Stimulated activated CD4-positive, alpha-beta T cell treated with anti-CD3 and anti-CD28 coated beads, Interleukin-15, amount 100 ng/mL, for 1 hour (primary cell): ENCODE data around the gene HSFX4.
"Not testable (repeated sequence)": the region's sequence is repeated elsewhere in the genome, so short reads cannot be mapped to it uniquely, and the experiment has no call there.

ENCODE experiments used
- DNase-seq, 2 donors: peaks; one replicate each; pipeline ENCODE4 v3.0.0-alpha.2; 2020; ENCODE audit warnings: low read depth in 1 of 2, low spot score in 1 of 2

Gene HSFX4

DNA sequence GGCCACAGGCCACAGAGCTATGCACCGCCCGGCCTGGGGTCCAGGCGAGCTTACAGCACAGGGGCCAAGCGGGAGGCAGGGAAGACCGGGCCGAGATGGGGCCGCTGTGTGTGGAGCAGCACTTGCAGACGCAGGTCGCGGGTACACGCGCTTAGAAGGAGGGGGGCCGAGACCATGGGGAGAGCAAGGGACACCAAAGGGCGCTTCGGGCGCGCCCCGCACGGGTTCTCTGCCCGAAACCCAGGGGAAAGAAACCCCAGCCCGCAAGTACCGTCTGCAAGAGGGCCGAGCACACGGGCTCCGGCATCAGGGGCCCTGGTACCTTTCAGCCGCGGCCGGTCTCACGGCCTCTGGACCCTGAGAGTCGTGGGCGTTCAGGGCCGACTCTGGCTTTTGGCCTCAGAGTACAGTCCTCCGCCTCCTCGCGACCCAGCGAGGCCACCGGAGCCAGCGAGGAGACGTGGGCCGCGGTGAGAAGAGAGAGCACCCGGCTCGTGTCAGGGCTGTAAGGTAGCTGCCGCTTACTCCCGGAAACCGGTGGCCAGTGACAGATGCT is 8.6 kb downstream of the HSFX4 start:
- peak in 1 of 2 donors; percentile 7 for DNase-seq

DNA sequence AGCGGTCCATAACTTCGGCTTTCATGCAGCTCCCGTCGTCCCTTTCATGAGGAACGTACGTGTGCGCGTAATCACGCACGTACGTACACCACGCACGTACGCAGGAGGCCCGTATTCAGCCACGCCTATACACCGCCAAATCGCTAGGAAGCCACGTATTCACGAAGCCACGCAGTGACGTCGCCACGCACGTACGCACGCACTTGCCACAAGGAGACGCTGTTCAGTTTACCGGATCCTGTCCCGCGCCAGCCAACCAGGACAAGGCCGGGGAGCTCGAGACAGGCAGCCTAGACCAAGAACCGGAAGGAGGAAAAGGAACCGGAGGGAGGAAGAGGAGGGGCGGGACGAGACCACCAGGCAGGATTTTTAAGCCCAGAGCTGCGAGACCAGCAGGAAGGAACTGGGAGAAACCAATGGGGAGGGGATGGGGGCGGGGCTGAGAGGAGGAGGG is 9.1 kb downstream of the HSFX4 start, which contains the start of gene EOLA2:
TSS of gene EOLA2 (minus strand) at position 65 of the 454 bp plus-strand sequence. CDS start 4,617 bp downstream, outside the sequence.
- DNase-seq: peak; percentile 78 to 80

DNA sequence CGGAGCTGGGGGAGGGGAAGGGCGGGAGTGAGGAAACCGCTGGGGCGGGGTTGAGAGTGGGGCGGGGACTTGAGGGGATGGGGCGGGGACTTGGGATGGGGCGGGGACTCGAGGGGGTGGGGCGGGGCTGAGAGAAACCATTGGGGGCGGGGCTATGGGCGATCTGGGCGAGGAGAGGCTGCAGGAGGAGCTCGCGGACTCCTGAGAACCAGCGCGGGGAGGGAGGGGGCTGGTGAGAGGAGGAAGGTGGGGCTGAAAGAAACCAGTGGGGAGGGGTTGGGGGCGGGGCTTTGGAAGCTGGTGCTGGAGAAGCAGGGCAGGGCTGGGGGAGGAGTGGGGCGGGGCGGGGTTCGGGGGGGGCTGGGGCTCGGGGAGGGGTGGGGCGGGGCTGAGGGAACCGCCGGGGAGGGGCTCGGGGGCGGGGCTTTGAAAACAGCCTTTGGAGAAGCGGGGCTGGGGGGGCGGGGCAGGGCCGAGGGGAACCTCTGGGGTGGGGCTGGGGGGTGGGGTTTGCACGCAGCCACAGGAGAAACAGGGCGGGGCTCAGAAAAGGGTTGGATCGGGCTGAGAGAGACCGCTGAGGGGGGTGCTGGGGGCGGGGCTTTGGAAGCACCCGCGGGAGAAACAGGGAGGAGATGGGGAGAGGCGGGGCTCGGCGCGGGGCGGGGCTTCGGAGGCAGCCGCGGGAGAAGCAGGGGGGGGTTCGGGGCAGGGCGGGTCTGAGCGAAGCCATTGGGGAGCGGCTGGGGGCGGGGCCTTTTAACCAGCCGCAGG is 9.7 kb downstream of the HSFX4 start:
- peak; percentile 77 to 78 for DNase-seq

DNA sequence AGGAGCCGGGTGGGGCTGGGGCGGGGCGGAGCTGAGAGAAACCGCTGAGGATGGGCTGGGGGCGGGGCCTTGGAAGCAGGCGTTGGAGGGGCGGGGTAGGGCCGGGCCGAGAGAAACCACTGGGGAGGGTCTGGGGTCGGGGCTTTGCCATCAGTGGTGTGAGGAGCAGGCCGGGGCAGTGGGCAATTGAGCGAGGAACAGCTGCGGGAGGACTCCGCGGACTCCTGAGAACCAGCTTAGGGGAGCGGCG is 10.2 kb downstream of the HSFX4 start:
- no peak for DNase-seq

DNA sequence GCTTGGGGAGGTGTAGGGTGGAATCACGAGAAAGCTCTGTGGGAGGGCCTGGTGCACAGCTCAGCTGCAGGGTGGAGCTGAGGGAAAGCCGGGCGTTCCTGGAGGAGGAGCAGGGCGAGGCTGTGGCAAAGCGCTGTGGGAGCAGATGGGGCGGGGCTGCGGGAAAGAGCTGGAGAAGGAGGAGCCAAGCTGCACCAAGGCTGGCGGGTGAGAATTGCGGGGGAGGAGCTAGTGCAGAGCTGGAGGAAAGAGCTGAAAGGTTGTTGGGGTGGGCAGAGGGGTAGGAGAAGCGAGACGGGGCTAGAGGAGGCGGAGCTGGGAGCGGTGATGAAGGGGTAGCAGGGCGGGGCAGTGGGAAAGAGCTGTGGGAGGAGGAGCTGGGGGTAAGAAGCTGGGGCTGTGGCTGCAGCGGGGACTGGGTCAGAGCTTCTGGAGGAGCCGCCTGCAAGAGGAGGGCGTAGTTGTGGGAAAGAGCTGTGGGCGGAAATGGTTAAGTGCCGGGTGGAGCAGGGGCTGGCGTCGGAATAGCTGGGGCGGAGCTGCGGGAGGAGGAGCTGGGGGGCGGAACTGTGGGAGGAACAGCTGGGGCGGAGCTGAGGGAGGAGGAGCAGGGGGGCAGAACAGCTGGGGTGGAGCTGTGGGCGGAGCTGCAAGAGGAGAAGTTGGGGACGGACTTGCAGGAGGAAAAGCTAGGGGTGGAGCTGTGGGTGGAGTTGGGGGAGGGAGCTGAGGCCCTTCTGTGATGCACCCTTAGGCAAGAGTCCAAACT is 10.7 kb downstream of the HSFX4 start:
- DNase-seq: peak; percentile 75

DNA sequence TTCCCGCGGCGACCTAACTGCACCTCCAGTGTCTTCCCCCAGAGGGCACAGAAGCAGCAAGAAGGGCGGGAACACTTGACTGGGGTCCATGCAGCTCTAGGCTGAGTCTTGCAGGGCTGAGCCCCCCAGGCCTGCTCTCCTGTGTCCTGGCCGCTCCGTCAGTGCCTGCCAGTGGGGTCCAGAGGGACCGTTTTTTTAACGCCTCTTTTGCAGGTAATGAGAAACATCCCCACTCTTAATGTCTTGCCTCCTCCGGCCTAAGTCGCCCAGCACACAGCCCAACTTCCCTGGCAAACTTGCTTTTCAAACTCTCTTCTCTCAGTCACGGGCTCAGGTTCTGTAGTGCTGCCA is 11.3 kb downstream of the HSFX4 start:
- not testable (repeated sequence) for DNase-seq

DNA sequence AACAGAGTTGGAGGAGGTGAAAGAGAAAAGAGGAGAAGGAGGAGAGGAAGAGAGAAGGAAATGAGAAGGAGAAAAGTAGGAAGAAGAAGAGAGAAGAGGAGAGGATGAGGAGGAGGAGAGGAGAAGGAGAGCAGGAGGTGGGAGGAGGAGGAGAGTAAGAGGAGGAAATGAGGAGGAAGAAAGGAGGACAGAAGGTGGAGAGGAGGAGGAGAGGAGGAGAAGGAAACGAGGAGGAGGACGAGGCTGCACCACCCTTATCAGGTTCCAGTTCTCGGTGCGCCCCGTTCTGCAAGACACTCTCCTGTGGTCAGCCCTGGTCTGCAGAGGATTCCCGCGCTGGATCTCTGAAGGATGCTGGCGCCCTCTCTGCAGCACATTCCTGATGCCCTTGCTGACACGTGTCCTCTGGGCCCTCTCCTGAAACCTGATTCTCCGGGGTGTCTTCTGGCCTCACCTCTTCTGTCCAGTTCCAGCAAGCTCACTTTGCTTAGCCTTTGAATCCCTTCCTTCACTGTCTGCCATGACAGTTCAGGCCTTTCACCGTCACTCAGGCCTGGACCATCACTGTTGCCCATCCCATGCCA is 15.8 kb downstream of the HSFX4 start:
- DNase-seq: not testable (repeated sequence)

DNA sequence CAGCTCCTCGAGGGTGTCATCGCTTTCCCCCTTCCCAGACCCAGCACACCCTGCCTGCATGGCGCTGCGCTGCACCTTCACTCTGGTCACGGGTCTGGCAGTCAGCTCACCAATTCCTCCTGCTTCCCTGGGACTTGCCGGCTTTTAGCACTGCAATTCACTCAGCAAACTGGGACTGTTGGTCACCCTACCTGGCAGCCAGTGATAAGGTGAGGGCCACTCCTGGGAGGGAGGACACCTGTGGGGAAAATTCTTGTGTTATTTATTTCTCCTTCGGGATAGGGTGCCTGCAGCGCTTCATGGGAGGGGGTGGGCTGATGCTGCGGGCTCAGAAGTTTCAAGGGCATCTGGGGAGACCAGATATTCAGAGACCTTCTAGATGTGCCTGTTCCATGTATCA is 16.4 kb downstream of the HSFX4 start:
- not testable (repeated sequence) for DNase-seq

DNA sequence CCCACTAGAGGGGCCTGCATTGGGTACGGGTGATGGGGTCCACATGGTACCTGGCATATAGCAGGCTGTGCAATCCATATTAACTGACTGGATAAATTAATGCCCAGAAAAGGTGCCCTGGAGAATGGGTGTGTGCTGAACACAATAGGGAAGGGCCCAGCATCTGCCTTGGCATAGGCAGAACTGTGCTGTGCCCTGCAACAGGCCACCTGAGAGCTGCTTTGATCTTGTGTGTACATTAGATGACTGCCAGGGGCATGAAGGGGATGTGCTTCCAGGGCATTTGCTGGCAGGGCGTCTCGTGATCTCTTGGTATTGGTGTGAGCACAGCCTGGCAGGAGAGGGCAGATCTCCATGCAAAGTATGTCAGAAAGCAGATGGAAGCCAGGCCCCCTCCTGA is 17.6 kb downstream of the HSFX4 start:
- not testable (repeated sequence) for DNase-seq

DNA sequence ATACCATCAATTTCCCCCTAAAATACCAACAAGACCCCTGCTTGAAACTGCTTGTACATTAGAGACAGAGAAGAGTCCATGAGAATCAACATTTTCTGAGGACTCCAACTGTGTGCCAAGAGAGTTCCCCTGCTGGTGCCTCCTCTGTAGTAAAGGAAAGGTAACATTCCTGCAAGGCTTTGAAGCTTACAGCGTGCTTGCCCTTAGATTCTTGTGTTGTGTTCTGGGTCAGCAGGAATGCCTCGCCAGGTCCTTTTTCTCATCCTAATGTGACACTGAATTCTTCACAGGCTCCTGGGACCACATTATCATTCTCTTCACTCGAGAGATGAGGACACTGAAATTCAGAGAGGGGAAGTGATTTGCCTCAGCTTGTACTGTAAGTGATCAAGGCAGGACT is 18.6 kb downstream of the HSFX4 start:
- no peak for DNase-seq

DNA sequence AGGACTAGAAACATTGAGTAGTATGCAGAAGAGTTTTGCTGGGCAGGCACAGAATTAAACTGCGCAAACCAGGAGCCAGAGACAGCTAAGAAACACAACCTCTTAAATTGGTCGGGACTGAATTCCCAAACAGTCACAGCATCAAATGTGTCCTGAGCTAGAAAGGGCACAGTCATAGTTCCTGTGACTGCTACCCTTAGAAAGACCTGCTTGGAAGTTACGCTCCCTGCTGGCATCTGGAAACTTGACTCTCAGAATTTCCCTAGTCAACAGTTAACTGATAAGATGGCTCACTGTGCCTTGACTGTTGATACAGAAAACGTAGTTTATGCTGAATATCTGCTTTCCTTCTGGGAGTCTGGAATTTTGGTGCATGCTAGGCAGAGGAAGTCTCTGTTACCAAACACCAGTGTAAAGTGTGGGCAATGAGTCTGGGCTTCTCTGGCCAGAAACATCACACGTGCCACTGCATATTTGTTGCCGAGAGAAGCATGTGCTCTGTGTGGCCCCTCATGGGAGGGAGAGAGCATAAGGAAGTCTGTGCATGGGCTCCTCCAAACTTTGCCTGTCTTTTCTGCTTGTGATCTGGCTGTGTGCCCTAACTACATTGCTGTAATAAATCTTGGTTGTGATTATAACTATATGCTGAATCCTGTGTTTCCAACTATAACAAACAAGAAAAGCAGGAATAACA is 20.5 kb downstream of the HSFX4 start:
- DNase-seq: no peak

DNA sequence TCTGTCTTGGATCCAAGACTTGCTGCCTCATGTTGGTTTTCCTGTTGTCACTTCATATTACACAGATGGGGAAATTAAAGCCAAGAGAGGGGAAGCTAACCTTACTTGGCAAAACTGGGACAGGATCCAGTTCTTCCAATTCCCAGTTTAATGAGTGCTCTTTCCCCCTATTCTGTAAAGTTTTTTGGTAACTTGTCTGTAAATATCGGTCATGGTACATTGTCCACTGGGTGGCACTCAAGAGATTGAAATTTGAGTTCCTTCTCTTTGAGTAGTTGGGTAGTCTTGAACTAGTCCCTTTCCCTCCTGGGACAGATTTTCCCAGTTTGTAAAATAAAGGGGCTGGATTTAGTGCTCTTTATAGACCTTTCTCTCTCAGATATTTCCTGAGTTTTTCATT is 21.3 kb downstream of the HSFX4 start:
- no peak for DNase-seq

DNA sequence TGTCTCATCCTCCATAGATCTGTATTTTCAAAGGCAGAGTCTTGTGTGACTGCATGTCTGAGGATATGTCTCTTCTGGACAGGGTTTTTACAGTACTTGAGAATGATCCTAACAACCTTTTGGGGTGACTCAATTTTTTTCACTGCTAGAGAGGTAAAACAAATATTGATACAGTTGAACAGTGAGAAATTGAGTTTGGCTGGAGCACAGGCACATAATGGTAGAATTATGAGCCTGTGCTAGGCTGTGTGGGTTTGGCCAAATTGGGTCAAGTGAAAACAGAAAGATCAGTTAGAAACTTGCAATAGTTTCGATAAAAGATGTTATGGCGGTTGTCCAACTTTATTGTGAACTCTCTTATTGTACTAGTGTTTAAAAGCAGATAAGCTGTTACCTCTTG is 32.2 kb downstream of the HSFX4 start:
- DNase-seq: no peak

DNA sequence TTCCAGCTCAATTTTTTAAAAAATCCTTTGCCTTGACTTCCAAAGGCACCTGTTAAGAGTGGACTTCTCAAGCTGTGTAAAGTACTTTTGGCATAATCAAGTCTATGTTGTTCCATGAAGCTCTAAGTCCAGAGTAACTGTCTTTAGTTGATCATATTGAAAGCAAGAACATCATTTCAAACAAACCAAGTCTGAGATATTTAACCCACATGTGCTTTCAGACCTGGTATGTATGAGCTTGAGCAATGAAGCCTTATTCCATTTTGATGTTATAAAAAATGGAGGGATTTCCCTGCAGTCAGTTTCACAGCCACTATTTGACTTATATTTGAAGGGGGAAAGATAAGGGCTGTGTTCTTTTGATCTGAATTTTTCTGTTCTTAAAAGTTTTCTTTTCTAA is 32.6 kb downstream of the HSFX4 start:
- DNase-seq: no peak

DNA sequence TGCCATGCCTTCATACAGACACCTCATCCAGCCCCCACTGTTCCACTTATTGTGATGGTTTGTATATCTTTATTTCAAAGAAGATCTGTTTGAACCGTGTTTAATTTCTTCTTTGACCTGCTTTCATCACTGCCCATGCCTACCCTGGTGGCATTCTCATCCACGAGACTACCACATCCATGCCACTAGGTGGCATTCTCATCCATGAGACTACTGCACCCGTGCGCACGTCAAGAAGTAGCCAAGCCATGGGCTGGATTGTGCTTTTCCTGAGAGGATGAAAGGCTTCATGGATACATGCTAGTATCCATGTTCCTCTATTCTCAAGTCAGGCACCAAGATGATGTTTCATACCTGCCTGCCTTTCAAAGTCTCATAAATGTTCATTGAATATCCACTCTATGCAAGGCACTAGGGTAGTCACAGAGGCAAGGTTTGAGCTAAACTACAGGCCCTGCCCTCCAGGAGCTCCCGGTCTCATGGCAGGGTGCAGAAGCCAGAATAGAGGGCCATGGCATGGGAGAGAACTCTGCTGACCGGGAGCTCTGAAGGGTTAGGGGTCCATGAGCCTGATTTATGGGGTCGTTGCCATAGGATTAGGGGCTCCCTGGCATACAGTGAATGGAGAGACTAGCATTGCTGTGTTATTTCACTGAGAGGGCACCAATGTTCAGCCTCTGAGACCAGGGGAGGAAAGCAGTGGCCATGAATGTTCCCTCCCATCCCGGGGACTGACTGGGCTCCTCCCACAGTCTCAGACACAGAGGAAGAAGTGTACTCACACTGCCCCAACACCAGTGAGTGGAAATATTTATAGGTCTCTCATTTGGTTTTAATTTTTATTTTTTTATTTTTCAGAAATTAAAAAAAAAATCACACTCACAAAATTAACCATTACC is 33.7 kb downstream of the HSFX4 start:
- DNase-seq: no peak

DNA sequence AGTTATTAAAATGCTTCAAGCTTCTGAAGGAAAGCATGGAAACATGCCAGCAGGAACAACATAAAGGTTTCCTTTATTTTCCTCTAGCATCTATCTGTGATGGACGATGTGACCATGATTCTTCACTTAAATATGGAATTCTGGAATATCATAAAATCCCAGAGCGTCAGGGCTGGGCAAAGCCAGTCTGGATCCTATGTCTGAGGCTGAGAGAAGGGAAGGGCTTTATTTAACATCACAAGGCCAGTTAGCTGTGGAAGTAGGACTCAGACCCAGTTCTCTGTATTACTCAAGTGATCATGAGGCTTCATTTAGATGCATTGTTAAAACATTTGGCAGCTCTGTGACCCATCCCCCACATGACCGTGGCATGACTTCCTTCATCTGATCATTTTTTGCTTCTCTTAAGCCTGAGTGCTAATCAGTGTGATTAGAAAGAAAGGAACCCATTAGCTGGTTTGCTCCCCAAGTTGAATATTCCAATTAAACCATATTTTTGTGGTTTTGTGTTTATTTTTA is 49.8 kb downstream of the HSFX4 start:
- no peak for DNase-seq
